Breast epithelium (tissue), 3 donors: ENCODE data around the gene C19orf33.

ENCODE experiments used
- CTCF ChIP-seq, 3 donors: fragments of 450-650 bp; IDR thresholded peaks; one replicate each; pipeline ENCODE4 v1.5.1; 2016 to 2017; ENCODE audit warnings: antibody characterized with exemption in 3 of 3, mild to moderate bottlenecking in 3 of 3, moderate library complexity in 3 of 3
- POLR2A ChIP-seq: fragments of 450-650 bp; IDR thresholded peaks from one replicate; pipeline ENCODE4 v1.6.1; 2016; ENCODE audit warnings: antibody characterized with exemption, mild to moderate bottlenecking, moderate library complexity
- POLR2AphosphoS5 ChIP-seq, 3 donors: sonication (generic); formaldehyde crosslinking; IDR thresholded peaks; one replicate each; pipeline ENCODE4 v1.6.1; 2017; ENCODE audit warnings: antibody characterized with exemption in 3 of 3

DNA sequence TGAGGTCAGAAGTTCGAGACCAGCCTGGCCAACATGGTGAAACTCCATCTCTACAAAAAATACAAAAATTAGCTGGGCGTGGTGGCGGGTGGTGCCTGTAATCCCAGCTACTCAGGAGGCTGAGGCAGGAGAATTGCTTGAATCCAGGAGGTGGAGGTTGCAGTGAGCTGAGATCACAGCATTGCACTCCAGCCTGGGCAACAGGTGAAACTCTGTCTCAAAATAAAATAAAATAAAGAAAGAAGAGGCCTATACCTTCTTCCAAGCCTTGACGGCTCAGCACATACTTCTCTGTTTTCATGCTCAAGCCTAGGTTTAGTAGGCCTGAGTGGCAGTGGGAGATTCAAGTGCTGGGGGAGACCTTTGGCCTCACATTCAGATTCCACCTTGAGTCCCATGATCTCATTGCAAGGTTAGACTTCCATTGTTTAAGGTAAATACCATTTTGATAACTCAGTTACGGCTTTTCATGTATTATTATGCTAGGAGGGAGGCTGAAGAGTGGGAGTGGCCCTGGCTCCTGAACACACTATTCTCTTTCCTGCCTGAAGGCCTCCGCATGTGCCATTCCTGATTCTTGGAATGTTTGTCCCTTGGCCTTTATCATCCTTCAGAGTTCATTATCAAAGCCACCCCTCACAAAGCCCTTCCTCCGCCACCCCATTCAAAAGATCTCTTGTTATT, 41.3 kb upstream of the C19orf33 start:
- TF ChIP-seq CTCF (IDR thresholded peaks at IDR 0.05) (no peak), POLR2AphosphoS5 (IDR thresholded peaks at IDR 0.05) (no peak), POLR2A (no peak)
